GM19035 (cell line): Measurements from ENCODE around the gene PKHD1.
A peak's percentile ranks its signal among the peaks of the same experiment; 100 is the strongest.

Experiments
- ATAC-seq: cut with Tn5 transposase; IDR thresholded peaks from one replicate; pipeline ENCODE4 v1.9.1; 2021; ENCODE audit not compliant: unreplicated experiment

The PKHD1 gene

GRCh38 chr6:52049252-52050050 lies 38.0 kb downstream of the PKHD1 start:
- peak; percentile 44 for ATAC-seq

DNA sequence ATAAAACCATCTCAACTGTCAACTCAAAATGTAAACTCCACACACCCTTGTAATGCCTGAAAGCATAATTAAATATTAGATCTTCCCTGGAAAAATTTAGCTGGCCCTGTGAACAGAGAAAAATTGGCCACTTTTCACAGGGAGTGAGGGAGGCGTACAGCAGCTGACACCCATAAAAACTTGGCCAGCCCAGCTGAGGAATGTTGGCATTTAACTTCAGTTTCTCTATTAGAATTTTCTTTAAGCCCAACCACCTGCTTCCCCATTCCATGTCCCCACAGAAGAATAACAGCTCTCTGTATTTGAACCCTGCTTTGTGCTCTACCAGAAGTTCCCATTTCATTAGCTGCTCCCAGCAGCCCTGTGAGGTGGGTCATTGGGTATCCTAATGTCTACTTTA lies 41.0 kb downstream of the PKHD1 start:
- ATAC-seq = no peak

- ATAC-seq = no peak
Observed at GRCh38 chr6:52045481-52045880, 41.9 kb downstream of the PKHD1 start.

DNA sequence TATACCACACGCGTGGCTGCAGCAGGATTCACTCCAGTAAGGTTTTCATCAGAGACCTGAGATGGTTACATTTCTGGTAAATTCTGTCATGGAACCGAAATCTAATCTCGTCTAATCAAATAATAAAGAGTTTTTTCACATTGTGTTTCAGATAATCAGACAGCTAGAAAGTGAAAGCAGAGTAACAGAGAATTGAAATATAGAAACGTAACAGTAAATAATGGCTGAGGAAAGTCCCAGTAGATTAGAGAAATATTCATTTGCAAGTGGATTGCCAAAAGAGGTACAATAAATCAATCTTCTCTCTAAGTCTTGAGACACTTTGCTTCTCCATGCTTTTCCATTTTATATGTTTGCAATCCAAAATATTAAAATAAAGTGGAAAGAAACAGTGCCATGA lies 42.4 kb downstream of the PKHD1 start:
- ATAC-seq = no peak

GRCh38 chr6:52042141-52042885 lies 45.1 kb downstream of the PKHD1 start:
- no peak for ATAC-seq

- ATAC-seq = no peak
Observed at GRCh38 chr6:52041134-52041533, 46.3 kb downstream of the PKHD1 start.

DNA sequence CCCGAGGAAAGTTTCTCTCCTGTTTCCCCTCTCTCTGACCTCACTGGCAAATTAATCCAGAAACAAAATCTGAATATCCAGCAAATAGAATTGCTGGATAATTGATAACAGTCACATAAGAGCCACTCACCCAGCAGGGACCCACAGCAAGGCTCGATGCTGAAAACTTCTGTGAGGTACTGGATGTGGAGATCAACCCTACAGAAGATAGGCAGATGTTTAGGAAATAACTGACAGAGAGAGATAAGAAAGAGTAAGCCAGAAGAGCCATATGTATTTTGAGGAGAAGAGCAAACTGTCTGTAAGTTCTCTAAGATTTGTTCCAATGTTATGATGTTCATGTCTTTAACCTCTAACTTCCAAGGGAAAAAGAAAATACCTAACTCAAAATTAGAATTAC lies 59.7 kb downstream of the PKHD1 start:
- no peak for ATAC-seq

DNA sequence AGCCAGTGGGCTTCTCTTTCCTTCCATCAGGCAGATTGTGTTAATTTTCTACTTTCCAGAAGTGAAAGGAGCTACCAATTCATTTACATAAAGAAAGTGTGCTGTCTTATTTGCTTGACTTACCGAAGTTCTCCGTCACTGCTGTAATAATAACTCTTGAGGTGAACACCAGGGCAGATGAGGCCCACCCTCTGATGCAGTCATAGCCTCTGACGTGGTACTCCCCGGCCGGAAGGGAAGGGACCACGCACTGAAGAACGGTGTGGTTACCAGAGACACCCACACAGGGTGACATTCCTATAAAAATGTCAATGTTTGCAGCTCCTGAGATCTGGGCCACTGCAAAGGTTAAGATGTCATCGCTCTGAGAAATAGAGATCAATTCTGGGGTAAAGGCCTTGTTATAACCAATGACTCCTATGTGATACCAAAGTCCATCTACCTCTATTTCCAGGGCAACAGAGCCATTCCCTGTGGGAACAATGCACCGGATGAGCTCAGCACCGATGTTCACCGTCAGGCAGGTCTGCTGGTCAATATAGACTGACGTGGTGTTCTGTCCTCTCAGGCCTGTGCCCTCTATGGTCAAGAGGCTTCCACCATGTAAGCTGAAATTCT lies 62.9 kb downstream of the PKHD1 start:
- ATAC-seq = no peak

DNA sequence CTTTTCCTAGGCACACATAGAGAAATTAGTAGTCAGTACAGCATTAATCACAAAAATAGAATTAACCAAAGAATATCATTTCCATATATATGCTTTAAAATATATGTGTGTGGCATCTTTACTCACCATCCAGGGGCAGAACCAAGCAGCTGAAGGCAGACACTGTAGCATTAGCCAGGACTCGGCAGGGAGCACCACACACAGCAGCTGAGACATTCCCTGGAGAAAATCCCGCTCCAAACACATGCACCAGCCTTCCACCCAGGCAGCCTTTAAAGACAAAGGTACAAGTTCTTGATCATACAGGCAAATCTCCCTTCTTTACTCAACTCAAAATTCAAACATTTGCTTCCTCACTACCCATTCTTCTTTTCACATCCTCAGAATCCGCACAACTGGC lies 64.7 kb downstream of the PKHD1 start:
- ATAC-seq = no peak

DNA sequence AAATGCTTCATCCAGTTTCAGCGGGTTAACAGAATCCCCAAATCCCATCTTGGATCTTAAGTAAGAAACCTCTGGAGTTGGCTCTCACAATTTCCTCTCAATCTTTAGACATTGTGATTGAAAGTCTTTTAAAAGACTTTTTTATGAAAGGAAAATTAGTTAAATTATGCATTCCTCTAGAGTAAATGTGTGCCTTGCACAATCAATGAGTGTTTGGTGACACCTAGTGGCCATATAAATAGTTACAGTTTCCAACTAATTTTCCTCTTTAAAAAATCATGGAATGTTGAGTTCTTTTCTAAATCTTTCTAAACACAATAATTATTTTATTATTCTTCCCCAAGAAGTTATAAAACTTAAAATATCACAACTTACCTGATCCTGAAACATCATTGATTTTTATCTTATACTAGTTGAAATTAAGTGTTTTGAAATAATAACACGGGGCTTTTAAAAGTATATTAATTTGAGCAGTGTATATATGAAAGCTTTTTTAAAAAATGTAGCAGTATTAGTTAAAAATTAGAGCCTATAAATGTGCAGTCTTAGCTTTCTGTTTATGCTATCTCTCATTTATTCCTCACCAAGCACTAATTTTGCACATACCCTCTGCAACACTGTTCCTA lies 66.4 kb downstream of the PKHD1 start:
- ATAC-seq = no peak

DNA sequence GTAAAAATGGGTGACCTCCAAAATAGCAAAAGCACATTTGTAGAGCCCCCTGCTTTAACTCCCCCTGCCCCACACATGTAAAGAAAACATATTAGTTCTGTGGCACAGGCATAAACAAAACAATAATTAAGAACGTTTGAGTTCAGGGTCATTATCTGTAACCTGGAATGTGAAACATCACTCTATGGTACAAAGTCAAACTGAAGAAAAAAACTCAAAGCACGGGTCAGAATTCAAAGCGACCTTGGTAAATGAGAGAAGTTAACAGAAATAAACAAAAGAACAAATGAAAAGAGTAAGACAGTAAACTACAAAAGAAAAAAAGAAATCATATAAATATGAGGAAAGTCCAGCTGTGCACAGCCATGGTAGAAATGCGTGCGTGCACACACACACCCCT lies 67.5 kb downstream of the PKHD1 start:
- ATAC-seq = no peak

DNA sequence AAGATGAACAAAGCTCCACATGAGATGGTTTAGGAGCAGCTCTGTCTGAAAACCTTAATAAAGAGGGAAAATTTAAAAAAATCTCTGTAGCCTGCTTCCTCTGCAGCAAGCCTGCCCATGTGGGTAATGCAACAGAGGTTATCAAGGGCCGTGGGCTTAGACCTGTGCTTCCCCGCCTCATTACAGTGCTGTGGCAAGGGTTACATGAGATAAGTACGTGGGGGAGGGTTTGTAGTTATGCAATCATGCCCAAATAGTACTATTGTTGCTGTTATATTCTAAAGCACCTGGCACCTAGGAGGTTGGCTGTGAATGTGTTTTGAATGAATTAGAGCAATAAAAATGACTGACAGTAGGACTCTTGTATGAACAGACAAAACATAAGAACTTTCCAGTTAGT lies 68.3 kb downstream of the PKHD1 start:
- no peak for ATAC-seq

- ATAC-seq = no peak
Observed at GRCh38 chr6:52016915-52017748, 70.3 kb downstream of the PKHD1 start.

GRCh38 chr6:52015953-52016352 lies 71.5 kb downstream of the PKHD1 start:
- no peak for ATAC-seq

DNA sequence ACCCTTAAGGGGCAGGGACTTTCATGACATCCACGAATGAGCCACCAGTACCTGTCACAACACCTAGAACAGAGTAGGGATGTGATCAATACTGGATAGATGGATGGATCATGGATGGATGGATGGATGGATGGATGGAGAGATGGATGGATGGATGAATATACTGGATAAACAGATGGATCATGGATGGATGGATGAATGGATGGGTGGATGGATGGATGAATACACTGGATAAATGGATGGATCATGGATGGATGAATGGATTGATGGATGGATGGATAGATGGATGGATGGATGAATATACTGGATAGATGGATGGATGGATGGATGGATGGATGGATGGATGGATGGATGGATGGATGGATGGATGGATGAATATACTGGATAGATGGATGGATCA lies 73.0 kb downstream of the PKHD1 start:
- no peak for ATAC-seq

DNA sequence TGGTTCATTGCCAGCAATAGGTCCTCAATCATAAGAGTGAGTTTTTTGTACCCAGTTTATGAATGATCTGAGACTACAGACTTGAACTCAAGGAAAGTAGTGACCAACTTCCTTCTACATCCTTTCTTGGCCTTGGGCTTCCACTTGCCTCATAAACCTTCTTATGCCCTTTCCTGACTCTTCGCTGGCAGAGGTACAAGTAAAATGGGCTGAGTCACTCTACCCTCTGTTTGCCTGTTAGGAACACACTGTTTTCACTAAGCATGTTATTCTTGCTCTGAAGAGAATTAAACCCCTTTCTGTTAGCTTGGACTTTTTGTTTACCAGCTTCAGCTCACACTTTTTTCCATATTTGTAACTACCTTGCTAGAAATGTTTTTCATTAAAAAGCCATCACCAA lies 74.4 kb downstream of the PKHD1 start:
- no peak for ATAC-seq

DNA sequence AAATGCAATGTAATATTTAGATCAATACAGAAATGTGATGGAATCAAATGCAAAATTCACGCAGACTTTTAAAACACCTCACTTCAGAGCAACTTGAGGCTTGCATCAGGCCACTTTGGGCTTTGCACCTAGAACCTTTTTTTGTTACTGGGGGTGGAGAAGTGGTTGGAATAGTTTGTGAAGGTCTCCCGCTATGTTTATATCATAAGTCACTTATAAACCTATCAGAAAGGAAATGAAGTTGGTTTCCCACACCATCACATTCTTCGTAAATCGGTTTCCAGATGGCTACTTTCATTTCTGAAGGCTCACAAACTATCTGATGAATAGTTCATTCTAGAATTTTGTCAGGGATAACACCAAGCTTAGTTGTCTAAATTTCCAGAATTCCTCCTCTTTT lies 74.8 kb downstream of the PKHD1 start:
- ATAC-seq = no peak

GRCh38 chr6:52010806-52011205 lies 76.6 kb downstream of the PKHD1 start:
- no peak for ATAC-seq

- no peak for ATAC-seq
Observed at GRCh38 chr6:52010145-52010544, 77.3 kb downstream of the PKHD1 start.

- no peak for ATAC-seq
Observed at GRCh38 chr6:52009466-52010140, 77.8 kb downstream of the PKHD1 start.
